Ovary (tissue), 3 donors: ENCODE results near the gene ARHGAP8.

ENCODE experiments used
- CTCF ChIP-seq, 3 donors: fragments of 450-650 bp in 2 of 3; fragments of 200-600 bp in 1 of 3; IDR thresholded peaks; one replicate each; pipeline versions ENCODE4 v1.5.1 to v1.8.0; 2016 to 2022; ENCODE audit warnings: antibody characterized with exemption in 3 of 3, mild to moderate bottlenecking in 1 of 3
- EP300 ChIP-seq: sonication (generic); formaldehyde crosslinking; IDR thresholded peaks from one replicate; pipeline ENCODE4 v1.6.1; 2017; ENCODE audit warnings: antibody characterized with exemption
- POLR2A ChIP-seq: fragments of 450-650 bp; IDR thresholded peaks from one replicate; pipeline ENCODE4 v1.6.1; 2017; ENCODE audit warnings: antibody characterized with exemption, mild to moderate bottlenecking, moderate library complexity
- donor health status: DM: no; HTN: no; CAD: no.

GRCh38 chr22:44703255-44703870 is 49.0 kb upstream of the ARHGAP8 start:
- no peak for TF ChIP-seq CTCF (IDR thresholded peaks at IDR 0.05)
- TF ChIP-seq POLR2A = no peak
- TF ChIP-seq EP300 = no peak
